GM12878 (cell line): ENCODE measurements around the gene MGME1. TPM values are rescaled to one million over a fixed set of nuclear protein-coding genes. Genes with fewer than 3 reads are reported as not detected.

Source experiments
- HDAC6 ChIP-seq: fragments of 200-600 bp; sonication (generic); IDR thresholded peaks from one replicate; pipeline ENCODE4 v1.8.0; 2017; ENCODE audit warnings: antibody characterized with exemption; ENCODE audit not compliant: unreplicated experiment
- NBN ChIP-seq: fragments of 450-650 bp; IDR thresholded peaks from 2 replicates; pipeline ENCODE4 v1.6.1; 2016
- PRDM15 ChIP-seq: fragments of 450-650 bp; formaldehyde crosslinking; IDR thresholded peaks from 2 replicates; pipeline ENCODE4 v1.4.0; 2020; ENCODE audit warnings: mild to moderate bottlenecking, moderate library complexity
- SIX5 ChIP-seq: IDR thresholded peaks from 2 replicates; pipeline ENCODE4 v1.6.1; 2011; ENCODE audit warnings: mild to moderate bottlenecking, low read depth, low read length, moderate library complexity; ENCODE audit not compliant: severe bottlenecking
- TAF1 ChIP-seq: IDR thresholded peaks from 2 replicates; pipeline ENCODE4 v1.6.1; 2011; ENCODE audit warnings: mild to moderate bottlenecking, low read depth, low read length, borderline replicate concordance
- ZBTB11 ChIP-seq: fragments of 450-650 bp; formaldehyde crosslinking; IDR thresholded peaks from 2 replicates; pipeline ENCODE4 v1.5.0; 2022; ENCODE audit warnings: mild to moderate bottlenecking, missing genetic modification characterization
- ZNF207 ChIP-seq: fragments of 450-650 bp; IDR thresholded peaks from 2 replicates; pipeline ENCODE4 v1.6.1; 2014; ENCODE audit warnings: antibody characterized with exemption, mild to moderate bottlenecking, borderline replicate concordance
- ZNF622 ChIP-seq: fragments of 450-650 bp; IDR thresholded peaks from 2 replicates; pipeline ENCODE4 v1.6.1; 2017; ENCODE audit warnings: mild to moderate bottlenecking, inconsistent platforms
- ZNF687 ChIP-seq: fragments of 450-650 bp; IDR thresholded peaks from 2 replicates; pipeline ENCODE4 v1.6.1; 2017; ENCODE audit warnings: mild to moderate bottlenecking, moderate library complexity
- polyA plus RNA-seq, 11 experiments: library from polyadenylated mRNA; depleted of rRNA in 4 of 11; unstranded in 6 of 11; stranded (reverse) in 5 of 11; fragments of >200 nt; fragmentation: Nextera tagmentation in 4 of 11; fragmentation: Illumina TruSeq in 1 of 11; extraction: Ambion mirVana in 4 of 11; extraction: Trizol in 1 of 11; gene quantifications; 1 replicate in 1 of 11; 2 replicates in 10 of 11; pipeline versions ENCODE4 v1.2.1 to v1.2.3, GENCODE V29; 2011 to 2016; ENCODE audit warnings: inconsistent platforms in 2 of 11, missing spikeins in 2 of 11, low read depth in 1 of 11
- total RNA-seq, 4 experiments: library from RNA; depleted of rRNA in 3 of 4; stranded (reverse); fragments of >200 nt in 3 of 4; fragmentation: Illumina TruSeq in 1 of 4; extraction: Trizol in 1 of 4; gene quantifications; 2 replicates each; pipeline versions ENCODE4 v1.2.1 to v1.2.3, GENCODE V29; 2013 to 2021
- TF ChIP-seq, protein P1 (sequence below): fragments of 150-350 bp; IDR thresholded peaks from 2 replicates; pipeline ENCODE4 v1.6.1; 2014; ENCODE audit warnings: mild to moderate bottlenecking, low read depth, low read length
- TF ChIP-seq, protein P2 (sequence below): fragments of 450-650 bp; IDR thresholded peaks from 2 replicates; pipeline ENCODE4 v1.6.1; 2017; ENCODE audit warnings: antibody characterized with exemption, mild to moderate bottlenecking, moderate library complexity

MGME1 gene
- total and polyA plus RNA-seq, 10 of the 15 experiments (the other 5 are each of a cell fraction or from before 2014, with no cell fraction given) = 13.4 to 44.8 (median 30.6) TPM

GRCh38 chr20:17932396-17932795 lies 36.4 kb upstream of the MGME1 start (continued):
- no peak for TF ChIP-seq ZNF687
- TF ChIP-seq HDAC6 = no peak
- no peak for TF ChIP-seq NBN
- TF ChIP-seq ZNF207 = no peak
- TF ChIP-seq, protein P1, sequence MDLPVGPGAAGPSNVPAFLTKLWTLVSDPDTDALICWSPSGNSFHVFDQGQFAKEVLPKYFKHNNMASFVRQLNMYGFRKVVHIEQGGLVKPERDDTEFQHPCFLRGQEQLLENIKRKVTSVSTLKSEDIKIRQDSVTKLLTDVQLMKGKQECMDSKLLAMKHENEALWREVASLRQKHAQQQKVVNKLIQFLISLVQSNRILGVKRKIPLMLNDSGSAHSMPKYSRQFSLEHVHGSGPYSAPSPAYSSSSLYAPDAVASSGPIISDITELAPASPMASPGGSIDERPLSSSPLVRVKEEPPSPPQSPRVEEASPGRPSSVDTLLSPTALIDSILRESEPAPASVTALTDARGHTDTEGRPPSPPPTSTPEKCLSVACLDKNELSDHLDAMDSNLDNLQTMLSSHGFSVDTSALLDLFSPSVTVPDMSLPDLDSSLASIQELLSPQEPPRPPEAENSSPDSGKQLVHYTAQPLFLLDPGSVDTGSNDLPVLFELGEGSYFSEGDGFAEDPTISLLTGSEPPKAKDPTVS = no peak
- TF ChIP-seq ZNF622 = no peak
- TF ChIP-seq ZBTB11 = no peak
- TF ChIP-seq, protein P2, sequence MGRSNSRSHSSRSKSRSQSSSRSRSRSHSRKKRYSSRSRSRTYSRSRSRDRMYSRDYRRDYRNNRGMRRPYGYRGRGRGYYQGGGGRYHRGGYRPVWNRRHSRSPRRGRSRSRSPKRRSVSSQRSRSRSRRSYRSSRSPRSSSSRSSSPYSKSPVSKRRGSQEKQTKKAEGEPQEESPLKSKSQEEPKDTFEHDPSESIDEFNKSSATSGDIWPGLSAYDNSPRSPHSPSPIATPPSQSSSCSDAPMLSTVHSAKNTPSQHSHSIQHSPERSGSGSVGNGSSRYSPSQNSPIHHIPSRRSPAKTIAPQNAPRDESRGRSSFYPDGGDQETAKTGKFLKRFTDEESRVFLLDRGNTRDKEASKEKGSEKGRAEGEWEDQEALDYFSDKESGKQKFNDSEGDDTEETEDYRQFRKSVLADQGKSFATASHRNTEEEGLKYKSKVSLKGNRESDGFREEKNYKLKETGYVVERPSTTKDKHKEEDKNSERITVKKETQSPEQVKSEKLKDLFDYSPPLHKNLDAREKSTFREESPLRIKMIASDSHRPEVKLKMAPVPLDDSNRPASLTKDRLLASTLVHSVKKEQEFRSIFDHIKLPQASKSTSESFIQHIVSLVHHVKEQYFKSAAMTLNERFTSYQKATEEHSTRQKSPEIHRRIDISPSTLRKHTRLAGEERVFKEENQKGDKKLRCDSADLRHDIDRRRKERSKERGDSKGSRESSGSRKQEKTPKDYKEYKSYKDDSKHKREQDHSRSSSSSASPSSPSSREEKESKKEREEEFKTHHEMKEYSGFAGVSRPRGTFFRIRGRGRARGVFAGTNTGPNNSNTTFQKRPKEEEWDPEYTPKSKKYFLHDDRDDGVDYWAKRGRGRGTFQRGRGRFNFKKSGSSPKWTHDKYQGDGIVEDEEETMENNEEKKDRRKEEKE = no peak
- TF ChIP-seq PRDM15 (CRISPR knock-in tag) = no peak
- no peak for TF ChIP-seq TAF1
- TF ChIP-seq SIX5 = no peak
